Inflammatory macrophage treated with lipopolysaccharide for 4 hours (primary cell): ENCODE measurements around the gene SELENOW.
"Not testable (repeated sequence)": the region's sequence is repeated elsewhere in the genome, so short reads cannot be mapped to it uniquely, and the experiment has no call there.

ENCODE experiments used
- DNase-seq: peaks from one replicate; pipeline ENCODE4 v3.0.0-alpha.2; 2020

Gene SELENOW

DNA sequence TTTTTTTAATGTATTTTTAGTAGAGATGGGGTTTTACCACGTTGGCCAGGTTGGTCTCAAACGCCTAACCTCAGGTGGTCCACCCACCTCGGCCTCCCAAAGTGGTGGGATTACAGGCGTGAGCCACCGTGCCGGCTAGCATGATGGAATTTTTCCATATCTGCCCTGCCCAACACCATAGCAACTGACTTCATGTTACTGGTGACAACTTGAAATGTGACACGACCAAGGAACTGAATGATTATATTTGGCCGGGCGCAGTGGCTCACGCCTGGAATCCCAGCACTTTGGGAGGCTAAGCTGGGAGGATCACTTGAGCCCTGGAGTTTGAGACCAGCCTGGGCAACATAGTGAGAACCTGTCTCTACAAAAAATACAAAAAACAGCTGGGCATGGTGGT is 8.8 kb downstream of the SELENOW start:
- not testable (repeated sequence) for DNase-seq

GRCh38 chr19:47789811-47790210 is 11.3 kb downstream of the SELENOW start:
- not testable (repeated sequence) for DNase-seq

DNA sequence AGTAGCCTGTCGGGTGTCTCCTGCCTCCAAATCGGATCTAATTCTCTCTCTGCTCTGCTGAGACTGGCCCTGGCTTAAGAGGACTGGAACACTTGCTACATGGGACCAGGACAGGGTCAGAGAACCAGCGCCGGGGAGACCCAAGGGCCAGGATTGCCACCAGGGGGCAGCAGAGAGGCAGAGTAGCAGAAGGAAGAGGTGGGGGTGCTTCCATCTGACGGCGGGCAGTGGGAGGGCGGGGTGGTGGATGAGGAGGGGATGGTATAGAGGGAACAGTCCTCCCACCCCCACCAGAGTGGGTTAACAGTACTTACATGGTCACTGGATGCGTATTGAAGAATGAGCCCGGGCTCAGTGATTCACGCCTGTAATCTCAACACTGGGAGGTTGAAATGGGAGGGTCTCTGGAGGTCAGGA is 11.9 kb downstream of the SELENOW start:
- DNase-seq: peak; percentile 69

DNA sequence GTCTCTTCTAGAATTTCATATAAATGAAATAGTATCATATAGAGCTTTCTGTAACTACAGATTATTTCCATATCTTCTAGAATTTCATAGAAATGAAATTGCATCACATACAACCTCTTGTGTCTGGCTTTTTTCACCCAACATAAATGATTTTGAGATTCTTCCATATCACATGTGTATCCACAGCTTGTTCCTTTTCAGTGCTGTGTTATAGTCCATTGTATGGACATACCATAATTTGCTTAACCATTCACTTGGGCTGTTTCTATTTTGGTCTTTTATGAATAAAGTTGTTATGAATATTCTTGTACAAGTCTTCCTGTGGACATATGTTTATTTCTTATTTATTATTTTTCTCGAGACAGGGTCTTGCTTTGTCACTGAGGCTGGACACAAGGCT is 14.1 kb downstream of the SELENOW start:
- no peak for DNase-seq

GRCh38 chr19:47794526-47794925 is 16.0 kb downstream of the SELENOW start:
- no peak for DNase-seq

- DNase-seq: no peak
Measured at GRCh38 chr19:47796785-47797184, 18.3 kb downstream of the SELENOW start.

DNA sequence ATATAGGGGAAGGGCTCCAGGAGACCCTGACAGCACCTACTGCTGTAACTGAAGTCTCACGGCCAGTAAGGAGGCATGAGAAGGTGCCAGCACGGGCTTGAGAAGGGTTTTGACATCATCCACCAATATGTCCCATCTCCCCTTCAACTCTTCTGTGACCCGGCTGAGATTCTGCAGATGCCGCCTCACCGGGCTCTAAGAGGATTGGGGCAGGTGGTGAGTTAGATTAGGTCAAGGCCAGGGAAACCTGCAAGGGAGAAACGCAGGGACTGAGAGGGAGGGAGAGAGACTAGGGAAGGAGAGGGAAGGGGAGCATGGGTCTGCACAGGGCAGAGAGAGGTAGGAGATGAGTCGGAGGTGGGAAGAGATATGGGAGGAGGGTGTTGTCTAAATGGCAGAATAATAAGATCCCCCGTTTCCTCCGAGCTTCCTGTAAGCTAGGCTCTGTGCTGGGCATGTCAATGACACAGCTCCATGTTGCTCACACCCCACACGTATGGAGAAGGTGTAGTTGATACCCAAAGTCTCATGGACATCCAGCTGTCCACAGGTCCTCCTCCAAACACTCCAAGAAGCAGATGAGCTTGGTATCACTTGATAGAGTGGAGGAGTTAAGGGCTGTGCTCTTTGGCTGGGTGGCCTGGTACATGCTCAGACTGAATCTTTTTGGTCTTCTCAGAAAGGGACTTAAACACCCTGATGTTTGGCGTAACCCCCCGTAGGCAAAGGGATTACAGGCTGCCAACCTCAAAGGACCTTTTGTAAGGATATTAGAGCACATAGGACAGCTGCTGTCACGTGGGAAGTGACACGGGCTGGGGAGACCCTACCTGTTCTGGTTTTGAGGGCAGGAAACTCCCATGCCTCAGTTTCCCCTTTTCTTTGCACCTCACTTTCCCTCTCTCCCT is 19.7 kb downstream of the SELENOW start:
- DNase-seq: no peak

- DNase-seq: no peak
Measured at GRCh38 chr19:47798904-47799266, 20.4 kb downstream of the SELENOW start.

DNA sequence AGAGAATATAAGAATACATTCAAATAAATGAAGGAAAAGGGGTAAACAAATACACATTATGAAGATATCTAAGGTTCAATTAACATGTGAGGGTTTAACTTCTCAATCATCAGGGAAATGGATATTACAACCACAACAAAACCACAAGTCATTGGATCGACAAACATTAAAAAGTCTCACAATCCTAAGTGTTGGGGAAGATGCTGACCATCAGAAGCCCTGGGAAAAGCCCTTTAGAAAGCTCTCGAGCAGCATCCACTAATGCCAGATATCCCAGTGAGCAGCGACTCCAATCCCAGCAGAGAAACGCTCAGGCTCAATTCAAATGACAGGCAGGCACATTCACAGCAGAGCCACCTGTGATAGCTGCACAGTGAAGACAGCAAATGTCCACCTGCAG is 22.8 kb downstream of the SELENOW start:
- DNase-seq: no peak

DNA sequence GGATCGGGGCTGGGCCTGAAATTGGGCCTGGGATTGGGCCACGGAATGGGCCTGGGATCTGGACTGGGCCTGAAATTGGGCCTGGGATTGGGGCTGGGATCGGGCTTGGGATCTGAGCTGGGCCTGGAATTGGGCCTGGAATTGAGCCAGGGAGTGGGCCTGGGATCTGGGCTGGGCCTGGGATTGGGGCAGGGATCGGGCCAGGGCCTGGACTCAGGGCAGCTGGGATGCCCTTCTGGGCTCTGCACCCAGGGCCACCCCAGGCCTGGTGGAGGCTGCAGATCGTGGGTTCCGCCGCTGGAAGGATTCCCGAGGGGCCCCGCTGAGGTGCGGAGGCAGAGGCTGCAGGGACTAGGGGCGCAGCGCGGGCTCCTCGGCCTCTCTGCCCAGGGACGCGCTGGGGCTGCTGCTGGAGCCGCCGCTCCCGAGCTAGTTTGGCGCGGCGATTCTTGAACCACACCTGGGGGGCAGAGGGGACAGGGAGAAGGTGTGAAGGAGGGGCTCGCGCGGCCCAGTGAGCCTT is 24.1 kb downstream of the SELENOW start:
- no peak for DNase-seq

- not testable (repeated sequence) for DNase-seq
Measured at GRCh38 chr19:47803148-47803547, 24.6 kb downstream of the SELENOW start.

- not testable (repeated sequence) for DNase-seq
Measured at GRCh38 chr19:47803671-47804070, 25.2 kb downstream of the SELENOW start.

- DNase-seq: not testable (repeated sequence)
Measured at GRCh38 chr19:47804451-47804850, 25.9 kb downstream of the SELENOW start, which contains the start of gene TPRX1. Gene TPRX1 (minus strand): TSS chr19:47804551. CDS start chr19:47804539, 12 bp downstream.

GRCh38 chr19:47805313-47805712 is 26.8 kb downstream of the SELENOW start:
- DNase-seq: no peak

DNA sequence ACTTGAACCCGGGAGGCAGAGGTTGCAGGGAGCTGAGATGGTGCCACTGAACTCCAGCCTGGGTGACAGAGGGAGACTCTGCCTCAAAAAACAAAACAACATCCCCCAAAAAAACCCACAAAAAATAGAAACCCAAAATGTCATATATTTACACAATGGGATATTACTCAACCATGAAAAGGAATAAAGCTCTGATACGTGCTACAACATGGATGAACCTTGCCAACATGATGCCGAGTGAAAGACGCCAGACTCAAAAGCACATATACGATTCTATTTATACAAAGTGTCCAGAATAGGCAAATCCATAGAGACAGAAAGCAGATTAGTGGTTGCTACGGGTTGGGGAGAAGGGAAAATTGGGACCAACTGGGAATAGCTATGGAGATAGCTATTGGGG is 27.9 kb downstream of the SELENOW start:
- no peak for DNase-seq

- peak; percentile 50 for DNase-seq
Measured at GRCh38 chr19:47813304-47813994, 34.9 kb downstream of the SELENOW start.

DNA sequence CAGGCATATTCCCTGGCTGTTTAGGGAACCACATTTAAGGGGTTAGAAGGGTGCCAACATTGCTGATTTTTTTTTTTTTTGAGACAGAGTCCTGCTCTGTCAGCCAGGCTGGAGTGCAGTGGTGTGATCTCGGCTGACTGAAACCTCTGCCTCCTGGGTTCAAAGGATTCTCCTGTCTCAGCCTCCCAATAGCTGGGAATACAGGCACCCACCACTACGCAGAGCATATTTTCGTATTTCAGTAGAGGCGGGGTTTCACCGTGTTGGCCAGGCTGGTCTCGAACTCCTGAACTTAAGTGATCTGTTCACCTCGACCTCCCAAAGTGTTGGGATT is 35.5 kb downstream of the SELENOW start:
- DNase-seq: no peak

- DNase-seq: not testable (repeated sequence)
Measured at GRCh38 chr19:47816270-47816669, 37.8 kb downstream of the SELENOW start.

GRCh38 chr19:47818221-47818620 is 39.7 kb downstream of the SELENOW start:
- not testable (repeated sequence) for DNase-seq

DNA sequence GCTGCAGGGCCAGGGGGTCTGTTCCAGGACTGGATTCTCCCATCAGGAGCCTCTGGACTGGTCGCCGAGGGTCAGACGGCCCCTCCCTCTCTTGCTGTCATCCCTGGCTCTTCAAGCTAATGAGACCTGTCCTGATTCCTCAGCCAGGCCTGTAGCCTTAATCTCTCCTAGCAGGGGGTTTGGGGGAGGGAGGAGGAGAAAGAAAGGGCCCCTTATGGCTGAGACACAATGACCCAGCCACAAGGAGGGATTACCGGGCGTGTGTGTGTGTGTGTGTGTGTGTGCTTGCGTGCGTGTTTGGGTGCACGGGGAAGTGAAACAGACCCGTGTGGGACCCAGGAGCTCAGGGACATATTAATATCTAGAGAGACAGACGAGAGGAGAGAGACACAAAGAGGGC is 41.4 kb downstream of the SELENOW start:
- DNase-seq: no peak

- DNase-seq: no peak
Measured at GRCh38 chr19:47820410-47820809, 41.9 kb downstream of the SELENOW start.

- no peak for DNase-seq
Measured at GRCh38 chr19:47821460-47822020, 43.0 kb downstream of the SELENOW start, which contains the start of gene CRX. Gene CRX (plus strand): TSS chr19:47821937. CDS start chr19:47834444, 12,507 bp downstream.

DNA sequence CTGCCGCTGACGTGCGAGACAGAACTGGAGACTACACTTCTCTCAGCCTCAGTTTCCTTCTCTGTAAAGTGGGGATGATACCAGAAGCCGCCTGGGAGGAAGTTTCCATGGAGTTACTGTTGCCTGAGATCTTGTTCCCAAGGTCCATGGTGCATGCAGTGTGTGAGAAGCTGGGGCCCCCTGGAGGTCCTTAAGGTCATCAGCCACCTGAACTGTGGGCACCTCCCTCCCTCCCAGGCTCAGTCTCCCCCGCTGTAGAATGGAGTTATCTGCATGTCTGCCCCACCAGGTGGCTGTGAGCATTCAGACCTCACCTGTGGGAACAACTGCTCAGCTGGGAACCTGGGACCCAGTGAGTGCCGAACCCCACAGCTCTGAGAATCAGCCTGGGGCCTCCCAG is 45.9 kb downstream of the SELENOW start:
- DNase-seq: no peak
